H1 (cell line): ENCODE measurements around the gene WBP11. TPM values are rescaled to one million over a fixed set of nuclear protein-coding genes. Genes with fewer than 3 reads are reported as not detected.

ENCODE experiments used
- CTCF ChIA-PET: fragments of 300-600 bp; sonication (Branson Sonifier 250); formaldehyde crosslinking; loops from one replicate; lab custom pipeline; 2021; ENCODE audit not compliant: partially characterized antibody; lab: Charles Lee
- POLR2A ChIA-PET: fragments of 300-600 bp; sonication (Branson Sonifier 250); formaldehyde crosslinking; loops from one replicate; lab custom pipeline; 2021; ENCODE audit warnings: inconsistent platforms; ENCODE audit not compliant: partially characterized antibody; lab: Charles Lee
- DNase-seq, 2 experiments: peaks; one replicate each; pipeline versions ENCODE4 v3.0.0 to v3.0.0-alpha.2; 2010 to 2022; ENCODE audit warnings: low spot score in 2 of 2, low read depth in 1 of 2, mixed read lengths in 1 of 2
- FAIRE-seq: peaks from 2 replicates; lab custom pipeline; 2011; peaks lifted over from hg19 to GRCh38; lab: Jason Lieb, UNC
- H2AFZ ChIP-seq: 2 replicates; pipeline ENCODE4 v1.8.1; 2012; ENCODE audit warnings: low read length, inconsistent platforms
- H2AK5ac ChIP-seq: 2 replicates; pipeline ENCODE4 v1.6.1; 2013; ENCODE audit warnings: low read depth, low read length
- H2BK120ac ChIP-seq: replicated peaks from 2 replicates; pipeline ENCODE3; 2013; ENCODE audit warnings: low read depth, low read length, inconsistent platforms
- H2BK12ac ChIP-seq: 2 replicates; pipeline ENCODE4 v1.6.1; 2013; ENCODE audit warnings: low read depth, low read length
- H2BK15ac ChIP-seq: 2 replicates; pipeline ENCODE4 v1.6.1; 2013; ENCODE audit warnings: low read length
- H2BK20ac ChIP-seq: 2 replicates; pipeline ENCODE4 v1.6.1; 2013; ENCODE audit warnings: low read length
- H2BK5ac ChIP-seq: 2 replicates; pipeline ENCODE4 v1.6.1; 2013; ENCODE audit warnings: low read depth, low read length
- H3K14ac ChIP-seq: 2 replicates; pipeline ENCODE4 v1.6.1; 2013; ENCODE audit warnings: inconsistent platforms; ENCODE audit not compliant: insufficient read length
- H3K18ac ChIP-seq: 2 replicates; pipeline ENCODE4 v1.6.1; 2013; ENCODE audit warnings: low read length; ENCODE audit errors: extremely low read depth
- H3K23ac ChIP-seq: 2 replicates; pipeline ENCODE4 v1.6.1; 2013; ENCODE audit warnings: inconsistent platforms; ENCODE audit not compliant: insufficient read length
- H3K23me2 ChIP-seq: 2 replicates; pipeline ENCODE4 v1.6.1; 2013; ENCODE audit warnings: low read depth, low read length
- H3K27ac ChIP-seq: 2 replicates; pipeline ENCODE4 v1.6.1; 2011; ENCODE audit warnings: low read depth, low read length, inconsistent platforms
- H3K27me3 ChIP-seq, 4 experiments: replicated peaks in 1 of 4; 1 replicate in 1 of 4; 2 replicates in 3 of 4; pipeline versions ENCODE4 v1.6.1 to v1.8.1; 2011 to 2013; ENCODE audit warnings: low read length in 3 of 4, mild to moderate bottlenecking in 3 of 4, inconsistent platforms in 2 of 4, mixed read lengths in 2 of 4, moderate library complexity in 1 of 4; ENCODE audit not compliant: control insufficient read depth in 3 of 4, insufficient read depth in 3 of 4; ENCODE audit errors: extremely low read depth in 1 of 4
- H3K36me3 ChIP-seq, 4 experiments: 2 replicates each; pipeline versions ENCODE4 v1.6.1 to v1.8.1; 2011 to 2013; ENCODE audit warnings: mild to moderate bottlenecking in 4 of 4, low read length in 3 of 4, moderate library complexity in 2 of 4, control low read depth in 1 of 4, inconsistent platforms in 1 of 4; ENCODE audit not compliant: insufficient read depth in 4 of 4, control insufficient read depth in 2 of 4
- H3K4ac ChIP-seq: replicated peaks from 2 replicates; pipeline ENCODE3; 2013; ENCODE audit warnings: low read length, low read depth, mixed read lengths, inconsistent platforms; ENCODE audit not compliant: insufficient read length
- H3K4me1 ChIP-seq, 4 experiments: replicated peaks in 1 of 4; 1 replicate in 1 of 4; 2 replicates in 3 of 4; pipeline versions ENCODE4 v1.6.1 to v1.8.1; 2011 to 2013; ENCODE audit warnings: low read length in 3 of 4, inconsistent platforms in 2 of 4, mixed read lengths in 1 of 4; ENCODE audit not compliant: insufficient read depth in 4 of 4, control insufficient read depth in 3 of 4
- H3K4me2 ChIP-seq, 2 experiments: 2 replicates each; pipeline versions ENCODE4 v1.6.1 to v1.8.1; 2011 to 2013; ENCODE audit warnings: low read depth in 2 of 2, low read length in 2 of 2, control low read depth in 1 of 2, inconsistent platforms in 1 of 2, mild to moderate bottlenecking in 1 of 2; ENCODE audit not compliant: insufficient read depth in 1 of 2
- H3K4me3 ChIP-seq, 4 experiments: fragments of 200-600, 300-600 bp in 1 of 4; sonication (generic), shearing (Covaris generic), sonication (Bioruptor Twin) in 1 of 4; 2 replicates each; pipeline versions ENCODE4 v1.5.1 to v1.8.1; 2011 to 2016; ENCODE audit warnings: low read length in 4 of 4, low read depth in 3 of 4, control low read depth in 2 of 4, inconsistent platforms in 2 of 4, mild to moderate bottlenecking in 2 of 4, mixed read lengths in 1 of 4, moderate library complexity in 1 of 4; ENCODE audit not compliant: insufficient read depth in 2 of 4; ENCODE audit errors: extremely low read depth in 1 of 4
- H3K56ac ChIP-seq: replicated peaks from 2 replicates; pipeline ENCODE3; 2013; ENCODE audit warnings: low read depth, mild to moderate bottlenecking, mixed read lengths, low read length, inconsistent platforms; ENCODE audit not compliant: insufficient read length
- H3K79me1 ChIP-seq: 2 replicates; pipeline ENCODE4 v1.6.1; 2013; ENCODE audit warnings: low read depth, low read length, control low read depth
- H3K79me2 ChIP-seq, 2 experiments: 2 replicates each; pipeline versions ENCODE4 v1.6.1 to v1.8.1; 2012 to 2013; ENCODE audit warnings: low read length in 2 of 2, mild to moderate bottlenecking in 2 of 2, inconsistent platforms in 1 of 2; ENCODE audit not compliant: insufficient read depth in 2 of 2, control insufficient read depth in 1 of 2
- H3K9ac ChIP-seq, 4 experiments: replicated peaks in 1 of 4; 1 replicate in 1 of 4; 2 replicates in 3 of 4; pipeline versions ENCODE4 v1.6.1 to v1.8.1; 2011 to 2013; ENCODE audit warnings: low read depth in 3 of 4, low read length in 3 of 4, control low read depth in 2 of 4, mild to moderate bottlenecking in 2 of 4, moderate library complexity in 2 of 4, inconsistent platforms in 1 of 4; ENCODE audit errors: extremely low read depth in 1 of 4
- H3K9me3 ChIP-seq, 2 experiments: 2 replicates each; pipeline versions ENCODE4 v1.6.1 to v1.8.1; 2012 to 2013; ENCODE audit warnings: mild to moderate bottlenecking in 2 of 2, moderate library complexity in 2 of 2, control low read depth in 1 of 2, inconsistent platforms in 1 of 2, low read depth in 1 of 2, low read length in 1 of 2, mixed read lengths in 1 of 2; ENCODE audit not compliant: insufficient read depth in 2 of 2
- H4K20me1 ChIP-seq, 2 experiments: replicated peaks in 1 of 2; 2 replicates each; pipeline versions ENCODE3 to v1.8.1; 2011 to 2013; ENCODE audit warnings: inconsistent platforms in 2 of 2, low read length in 2 of 2, mild to moderate bottlenecking in 1 of 2; ENCODE audit not compliant: insufficient read depth in 2 of 2, control insufficient read depth in 1 of 2
- H4K5ac ChIP-seq: 2 replicates; pipeline ENCODE4 v1.6.1; 2013; ENCODE audit warnings: low read length, low read depth, mixed read lengths, inconsistent platforms; ENCODE audit not compliant: insufficient read length
- H4K8ac ChIP-seq: 2 replicates; pipeline ENCODE4 v1.8.0; 2013; ENCODE audit warnings: mild to moderate bottlenecking, moderate library complexity, low read length, inconsistent platforms; ENCODE audit not compliant: insufficient read depth; ENCODE audit errors: extremely low read depth
- H4K91ac ChIP-seq: replicated peaks from 2 replicates; pipeline ENCODE3; 2013; ENCODE audit warnings: low read length, mixed read lengths, inconsistent platforms; ENCODE audit not compliant: insufficient read length
- ATF3 ChIP-seq: IDR thresholded peaks from 2 replicates; pipeline ENCODE4 v1.6.1; 2011; ENCODE audit warnings: low read depth, mild to moderate bottlenecking, low read length; ENCODE audit not compliant: insufficient read depth
- CTBP2 ChIP-seq: IDR thresholded peaks from 2 replicates; pipeline ENCODE4 v1.7.0; 2011; ENCODE audit warnings: borderline replicate concordance, mild to moderate bottlenecking, moderate library complexity, mixed read lengths, low read length; ENCODE audit not compliant: insufficient read depth, insufficient read length
- SIN3A ChIP-seq, 2 experiments: IDR thresholded peaks in 1 of 2; conservative IDR thresholded peaks in 1 of 2; 2 replicates each; pipeline ENCODE4 v1.6.1; 2011 to 2012; ENCODE audit warnings: low read length in 2 of 2, improper control_type of control experiment in 1 of 2, low read depth in 1 of 2, mild to moderate bottlenecking in 1 of 2
- TBP ChIP-seq: IDR thresholded peaks from 2 replicates; pipeline ENCODE4 v1.6.1; 2011; ENCODE audit warnings: low read depth, low read length, improper control_type of control experiment
- YY1 ChIP-seq: IDR thresholded peaks from 2 replicates; pipeline ENCODE4 v1.6.1; 2011; ENCODE audit warnings: low read depth, mild to moderate bottlenecking, low read length
- WGBS, 2 experiments: shearing (Covaris generic) in 1 of 2; methylation state at CpG; one replicate each; pipeline versions ENCODE4 v1.1.6 to v1.1.7; 2013 to 2015; ENCODE audit warnings: low lambda C conversion rate in 2 of 2, mixed read lengths in 2 of 2, inconsistent platforms in 1 of 2, low coverage in 1 of 2, missing lambda C conversion rate in 1 of 2; ENCODE audit not compliant: insufficient replicate concordance in 2 of 2, insufficient coverage in 1 of 2, insufficient read length in 1 of 2; ENCODE audit errors: extremely low coverage in 1 of 2, missing lambda C conversion rate in 1 of 2; 5-methylcytosine and 5-hydroxymethylcytosine counted together
- polyA plus RNA-seq, 7 experiments: library from polyadenylated mRNA; depleted of rRNA in 3 of 7; stranded (reverse) in 5 of 7; unstranded in 2 of 7; fragments of >200 nt in 5 of 7; fragments of 200-250 nt in 2 of 7; gene quantifications; 1 replicate in 5 of 7; 2 replicates in 1 of 7; 4 replicates in 1 of 7; pipeline versions ENCODE4 v1.2.1 to v1.2.3, GENCODE V29; 2011 to 2013; ENCODE audit warnings: missing spikeins in 2 of 7, mixed read lengths in 2 of 7
- total RNA-seq: library from RNA; stranded (reverse); fragmentation: NEBNext Ultra II Directional; extraction: Animal tissue kit (Norgen Biotek cat#: 25700); gene quantifications from 2 replicates; pipeline ENCODE4 v1.2.1, GENCODE V29; 2021

The WBP11 gene
- total and polyA plus RNA-seq, 2 of the 8 experiments (the other 6 are each of a cell fraction or from before 2014, with no cell fraction given), result 22.1 to 134 TPM

GRCh38 chr12:14841761-14842160 is 38.5 kb upstream of the WBP11 start:
- Histone ChIP-seq H2AK5ac (no peak overlapping the region), H3K27ac (no peak overlapping the region), H2BK12ac (no peak overlapping the region), H3K4ac (no peak overlapping the region), H2AFZ (0 out of 2 replicates have a peak overlapping the region, but pooled peaks have one; percentile 71), H3K79me2 (no peaks in the 10 kb centered on the region), H3K23me2 (no peaks in the 10 kb centered on the region), H3K18ac (no peak overlapping the region), H2BK15ac (no peak overlapping the region), H3K14ac (peak overlapping the region; percentile 66)
- CTCF ChIA-PET, result interaction anchor here (0.6 kb wide), 1 partner anchor 433 kb away, joined by 4 read pairs; no protein-coding TSS in a partner anchor
- TF ChIP-seq CTBP2 (no peak), SIN3A (conservative IDR thresholded peaks at IDR 0.05 in 1 of 2, IDR thresholded peaks at IDR 0.05 in 1 of 2; ENCODE audit: low read depth in 1 of 2, low read length in 2 of 2) (no peak), ATF3 (no peak), TBP (no peak), YY1 (no peak)
- TF ChIP-seq, all 59 proteins: peak for 0
- Histone ChIP-seq H4K91ac (no peak overlapping the region), H3K4me2 (no peak overlapping the region), H4K5ac (no peak overlapping the region), H3K56ac (no peak overlapping the region), H3K4me1 (no peaks in the 10 kb centered on the region), H3K79me1 (no peaks in the 10 kb centered on the region), H3K27me3 (no peaks in the 10 kb centered on the region), H3K23ac (no peak overlapping the region), H2BK20ac (no peak overlapping the region), H2BK120ac (no peak overlapping the region), H2BK5ac (no peak overlapping the region), H3K36me3 (no peaks in the 10 kb centered on the region), H4K20me1 (no peaks in the 10 kb centered on the region), H3K9ac (no peak overlapping the region), H4K8ac (no peak overlapping the region), H3K4me3 (no peak overlapping the region), H3K9me3 (no peaks in the 10 kb centered on the region)
- no peak for DNase-seq
- FAIRE-seq, result no peak
- WGBS, 2 experiments, result 83% methylated on average over 3 of the region's 3 CpGs; no CpG with 5 or more reads in 1 of the 2 experiments
- POLR2A ChIA-PET, result interaction anchor here (0.8 kb wide), 1 partner anchor 38 kb away, joined by 3 read pairs; the partner anchor contains the start of genes C12orf60 and WBP11
